Measurements from ENCODE around the gene NLRP3. TPM values are rescaled to one million over a fixed set of nuclear protein-coding genes. Genes with fewer than 3 reads are reported as not detected.

NLRP3 gene
- total RNA-seq, result under 0.01 and 0.13 TPM in 2 replicates

DNA sequence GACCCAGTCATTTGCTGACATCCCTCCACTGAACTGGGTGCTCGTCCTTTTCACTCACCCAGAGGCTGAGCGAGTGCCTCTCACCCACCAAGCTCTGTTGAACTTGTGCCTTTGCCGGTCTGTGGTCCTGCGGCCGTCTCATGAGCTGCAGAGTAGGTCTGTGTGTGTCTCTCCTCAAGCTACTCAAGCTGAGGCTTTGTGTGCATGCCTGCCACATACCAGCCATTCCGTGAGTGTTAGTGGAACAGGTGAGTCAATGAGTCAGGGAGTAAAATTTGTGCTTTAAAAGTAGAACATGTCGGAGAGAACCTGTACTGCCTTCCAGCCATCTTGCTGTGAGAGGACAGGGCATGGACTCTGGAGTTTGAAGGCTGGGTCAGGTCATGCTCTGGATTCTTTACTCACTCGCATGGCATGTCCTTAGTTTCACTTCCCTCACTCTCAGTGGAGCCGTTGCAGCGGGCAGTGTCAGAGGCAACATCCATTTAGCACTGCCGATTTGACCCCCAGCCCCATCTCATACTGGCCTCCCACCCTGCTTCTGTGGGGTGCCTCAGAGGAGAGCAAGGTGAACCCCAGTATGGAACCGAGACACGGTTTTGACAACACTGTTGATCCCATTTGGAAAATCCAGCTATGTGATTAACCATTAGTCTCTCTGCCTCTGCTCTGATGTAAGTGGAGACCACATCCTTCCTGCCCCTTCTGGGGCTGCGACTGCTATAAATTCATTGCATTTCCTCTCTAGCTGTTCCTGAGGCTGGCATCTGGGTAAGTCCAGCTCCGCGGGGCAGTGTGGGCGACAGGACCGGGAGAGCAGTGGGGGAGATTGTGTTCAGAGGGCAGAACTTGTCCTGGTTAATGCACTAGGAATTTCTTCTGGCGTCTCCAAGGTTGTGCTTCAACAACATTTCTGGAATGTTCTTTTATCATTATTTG lies at the start of gene NLRP3:
Gene NLRP3, plus strand, starts transcription at position 751 of the 939 bp plus-strand sequence. CDS start 2,628 bp downstream, outside the sequence.

Other genes with a start within 250 kb of the NLRP3 start
- gene ZNF124, start 244.2 kb upstream of the NLRP3 start, total RNA-seq, result 41.3 and 49.7 TPM in 2 replicates
- gene VN1R5, start 160.1 kb upstream of the NLRP3 start, total RNA-seq, result not detected in 2 replicates
- 18.4 and 21.8 TPM in 2 replicates for gene ZNF496, start 84.3 kb upstream of the NLRP3 start, total RNA-seq
- gene OR2B11, start 41.9 kb downstream of the NLRP3 start, total RNA-seq, result not detected in 2 replicates
- gene OR2C3, start 120.3 kb downstream of the NLRP3 start, total RNA-seq, result under 0.01 TPM in 1 of 2 replicates, not detected in the other
- not detected in 2 replicates for gene GCSAML, start 133.0 kb downstream of the NLRP3 start, total RNA-seq
- gene OR2G2, start 172.2 kb downstream of the NLRP3 start, total RNA-seq, result not detected in 2 replicates
- not detected in 2 replicates for gene OR2G3, start 189.4 kb downstream of the NLRP3 start, total RNA-seq